GM12878 (cell line): ENCODE measurements around the gene SYT1. TPM values are rescaled to one million over a fixed set of nuclear protein-coding genes. Genes with fewer than 3 reads are reported as not detected.

ENCODE experiments used
- CUX1 ChIP-seq: IDR thresholded peaks from 2 replicates; pipeline ENCODE4 v1.6.1; 2012; ENCODE audit warnings: improper control_type of control experiment, low read depth, low read length; ENCODE audit not compliant: insufficient replicate concordance
- HDGF ChIP-seq: fragments of 450-650 bp; IDR thresholded peaks from 2 replicates; pipeline ENCODE4 v1.6.1; 2016; ENCODE audit warnings: antibody characterized with exemption
- KAT2A ChIP-seq: conservative IDR thresholded peaks from 2 replicates; pipeline ENCODE4 v1.6.1; 2011; ENCODE audit warnings: low read depth, low read length; ENCODE audit not compliant: control insufficient read depth
- MXI1 ChIP-seq: fragments of 150-350 bp; IDR thresholded peaks from 2 replicates; pipeline ENCODE4 v1.6.1; 2011; ENCODE audit warnings: low read depth, mild to moderate bottlenecking, inconsistent platforms, low read length, improper control_type of control experiment
- NR2F1 ChIP-seq: fragments of 450-650 bp; conservative IDR thresholded peaks from 2 replicates; pipeline ENCODE4 v1.6.1; 2017; ENCODE audit warnings: mild to moderate bottlenecking
- PAX8 ChIP-seq: fragments of 450-650 bp; IDR thresholded peaks from 2 replicates; pipeline ENCODE4 v1.6.1; 2017; ENCODE audit warnings: mild to moderate bottlenecking, moderate library complexity
- PKNOX1 ChIP-seq: fragments of 450-650 bp; IDR thresholded peaks from 2 replicates; pipeline ENCODE4 v1.6.1; 2016; ENCODE audit warnings: mild to moderate bottlenecking
- SPI1 ChIP-seq: IDR thresholded peaks from 2 replicates; pipeline ENCODE4 v1.6.1; 2011; ENCODE audit warnings: low read depth, mild to moderate bottlenecking, low read length, moderate library complexity, borderline replicate concordance; ENCODE audit not compliant: insufficient read depth
- SUZ12 ChIP-seq: fragments of 200-600 bp; sonication (generic); IDR thresholded peaks from one replicate; pipeline ENCODE4 v1.6.1; 2018; ENCODE audit warnings: antibody characterized with exemption, mild to moderate bottlenecking; ENCODE audit not compliant: unreplicated experiment
- polyA plus RNA-seq, 11 experiments: library from polyadenylated mRNA; depleted of rRNA in 4 of 11; unstranded in 6 of 11; stranded (reverse) in 5 of 11; fragments of >200 nt; fragmentation: Nextera tagmentation in 4 of 11; fragmentation: Illumina TruSeq in 1 of 11; extraction: Ambion mirVana in 4 of 11; extraction: Trizol in 1 of 11; gene quantifications; 1 replicate in 1 of 11; 2 replicates in 10 of 11; pipeline versions ENCODE4 v1.2.1 to v1.2.3, GENCODE V29; 2011 to 2016; ENCODE audit warnings: inconsistent platforms in 2 of 11, missing spikeins in 2 of 11, low read depth in 1 of 11
- total RNA-seq, 4 experiments: library from RNA; depleted of rRNA in 3 of 4; stranded (reverse); fragments of >200 nt in 3 of 4; fragmentation: Illumina TruSeq in 1 of 4; extraction: Trizol in 1 of 4; gene quantifications; 2 replicates each; pipeline versions ENCODE4 v1.2.1 to v1.2.3, GENCODE V29; 2013 to 2021

The SYT1 gene
- total and polyA plus RNA-seq, 10 of the 15 experiments (the other 5 are each of a cell fraction or from before 2014, with no cell fraction given), result 0.10 to 0.28 TPM; not detected in 8

- TF ChIP-seq CUX1 (no peak), PKNOX1 (no peak), MXI1 (no peak), PAX8 (no peak), KAT2A (no peak), SUZ12 (no peak), NR2F1 (no peak), HDGF (no peak), SPI1 (no peak)
Observed at GRCh38 chr12:79375050-79375449, 510.5 kb downstream of the SYT1 start (continued).
